Measurements from ENCODE around the gene PTRHD1.
"Not testable (repeated sequence)": the region's sequence is repeated elsewhere in the genome, so short reads cannot be mapped to it uniquely, and the experiment has no call there.

The PTRHD1 gene, protein sequence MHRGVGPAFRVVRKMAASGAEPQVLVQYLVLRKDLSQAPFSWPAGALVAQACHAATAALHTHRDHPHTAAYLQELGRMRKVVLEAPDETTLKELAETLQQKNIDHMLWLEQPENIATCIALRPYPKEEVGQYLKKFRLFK

DNA sequence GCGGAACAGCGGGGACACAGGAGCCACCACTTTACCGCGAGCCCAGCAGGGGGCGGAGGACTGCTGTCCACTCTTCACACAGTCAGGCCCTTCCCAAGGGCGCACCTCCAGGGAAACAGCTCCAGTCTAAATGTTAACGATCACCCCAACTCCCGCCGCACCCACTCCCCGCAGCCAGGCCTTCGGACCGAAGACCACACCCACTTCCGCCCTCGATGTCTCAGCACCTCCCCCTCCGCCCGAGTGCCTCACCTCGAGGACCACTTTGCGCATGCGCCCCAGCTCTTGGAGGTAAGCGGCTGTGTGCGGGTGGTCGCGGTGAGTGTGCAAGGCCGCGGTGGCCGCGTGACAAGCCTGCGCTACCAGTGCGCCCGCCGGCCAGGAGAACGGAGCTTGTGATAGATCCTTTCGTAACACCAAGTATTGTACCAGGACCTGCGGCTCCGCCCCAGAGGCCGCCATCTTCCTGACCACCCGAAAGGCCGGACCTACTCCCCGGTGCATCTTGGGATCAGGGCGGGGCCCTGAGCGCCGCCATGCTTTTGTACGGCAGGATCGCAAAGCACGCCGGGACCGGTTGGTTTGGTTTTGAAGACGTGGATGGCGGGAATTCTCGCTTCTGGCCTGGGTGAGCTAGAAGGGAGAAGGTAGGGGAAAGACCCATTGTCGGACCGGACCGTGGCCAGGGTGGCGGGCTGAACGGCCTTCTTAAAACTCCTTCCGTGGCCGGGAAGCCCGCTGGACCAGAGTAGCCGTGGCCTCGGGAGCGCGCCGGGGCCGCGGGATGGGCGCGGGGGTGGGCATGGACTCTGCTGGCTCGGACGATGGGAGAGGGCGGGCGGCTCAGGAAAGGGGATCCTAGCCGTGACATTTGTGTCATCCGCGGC lies at the start of gene PTRHD1, which contains the start of gene CENPO:
PTRHD1 (minus strand) TSS at position 518 of the 887 bp plus-strand sequence; CDS start at position 504, 14 bp downstream.
CENPO (plus strand) TSS at position 552 of the 887 bp plus-strand sequence. CDS start 495 bp downstream, outside the sequence.
- peak; percentile 95 to 98 for DNase-seq

DNA sequence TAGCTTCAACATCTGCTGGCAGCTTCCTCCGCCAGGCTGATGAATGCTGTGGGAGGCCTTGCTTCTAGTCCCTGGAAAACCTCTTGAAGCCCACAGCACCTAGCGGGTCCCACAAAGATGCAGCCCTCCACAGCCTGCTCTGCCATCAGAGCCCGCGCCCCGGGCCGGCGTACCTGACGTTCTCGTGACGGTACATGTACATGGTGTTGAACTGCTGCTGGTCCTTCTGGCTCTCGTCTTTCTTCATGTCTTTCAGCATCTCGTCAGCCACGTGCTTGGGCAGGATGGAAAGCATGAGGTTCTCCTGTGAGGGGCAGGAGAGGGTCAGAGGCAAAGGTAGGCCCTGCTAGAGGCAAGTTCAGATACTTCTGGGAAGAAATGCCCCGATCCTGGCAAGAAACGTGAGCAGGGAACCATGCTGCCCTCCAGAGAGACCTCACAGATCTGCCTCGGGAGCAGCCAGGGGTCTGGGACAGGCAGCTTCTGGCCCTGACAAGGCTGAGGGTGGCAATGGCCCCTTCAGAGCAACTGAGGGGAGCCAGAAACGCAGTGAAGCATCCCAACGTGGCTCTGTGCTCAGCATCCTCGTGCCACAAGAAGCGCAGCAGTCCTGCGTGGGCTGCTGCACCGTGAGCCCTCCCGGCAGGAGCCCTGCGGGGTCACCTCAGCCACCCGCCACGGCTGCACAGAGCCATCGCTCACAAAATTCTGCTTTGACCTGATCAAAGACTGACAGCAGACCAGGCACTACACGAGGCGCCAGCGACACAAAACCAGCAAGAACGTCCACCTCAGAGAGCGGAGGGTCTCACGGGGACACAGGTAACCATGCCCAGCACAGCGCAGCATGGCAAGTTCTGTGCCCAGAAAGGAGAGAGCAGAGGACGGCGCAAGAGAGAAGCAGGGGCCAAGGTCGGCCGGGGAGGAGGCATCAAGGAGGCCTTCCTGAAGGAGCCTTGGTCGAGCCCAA lies 49.2 kb upstream of the PTRHD1 start:
- no peak for DNase-seq

DNA sequence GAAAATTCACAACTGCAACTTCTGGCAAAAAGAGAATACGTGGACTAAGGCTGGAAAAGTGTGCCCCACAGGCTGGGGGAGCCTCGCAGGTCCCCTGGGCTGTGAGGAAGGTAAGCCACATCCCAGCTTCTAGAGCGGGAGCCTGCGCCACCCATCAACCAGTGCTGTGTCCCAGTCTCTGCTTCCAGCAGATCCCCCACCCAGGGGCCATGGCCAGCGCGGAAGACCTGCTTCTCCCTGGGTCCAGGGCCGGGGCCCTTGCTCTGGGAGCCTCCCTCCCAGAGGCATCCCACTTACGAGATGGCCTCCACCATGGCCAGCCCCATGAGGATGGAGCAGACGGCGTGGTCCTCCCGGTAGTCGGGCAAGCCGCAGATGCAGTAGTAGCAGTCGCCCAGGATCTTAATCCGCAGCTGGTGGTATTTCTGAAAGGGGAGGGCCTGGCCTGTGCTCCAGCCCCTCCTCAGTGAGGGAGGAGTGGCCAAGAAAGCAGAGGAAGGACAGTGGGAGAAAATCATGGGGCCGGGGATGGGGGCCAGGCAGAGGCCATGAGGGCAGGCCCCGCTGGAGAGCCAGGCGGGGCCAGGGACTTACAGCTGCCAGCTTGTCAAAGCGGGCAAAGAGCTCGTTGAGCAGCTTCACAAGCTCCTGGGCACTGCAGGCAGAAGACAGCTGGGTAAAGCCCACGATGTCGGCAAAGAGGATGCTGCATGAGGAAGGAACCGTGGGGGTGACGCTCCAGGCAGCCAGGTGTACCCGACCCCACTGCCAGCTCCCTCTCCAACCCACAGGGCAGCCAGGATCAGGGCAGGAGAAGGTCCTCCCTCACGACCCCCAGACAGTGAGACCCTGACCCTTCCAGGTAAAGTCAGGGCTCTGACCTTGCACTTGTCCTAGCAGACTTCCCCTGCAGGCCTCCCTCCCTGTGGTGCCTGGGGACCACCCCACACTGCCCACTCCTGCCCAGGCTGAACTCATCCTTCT lies 48.1 kb upstream of the PTRHD1 start:
- peak in 1 of 2 experiments; percentile 21 for DNase-seq

DNA sequence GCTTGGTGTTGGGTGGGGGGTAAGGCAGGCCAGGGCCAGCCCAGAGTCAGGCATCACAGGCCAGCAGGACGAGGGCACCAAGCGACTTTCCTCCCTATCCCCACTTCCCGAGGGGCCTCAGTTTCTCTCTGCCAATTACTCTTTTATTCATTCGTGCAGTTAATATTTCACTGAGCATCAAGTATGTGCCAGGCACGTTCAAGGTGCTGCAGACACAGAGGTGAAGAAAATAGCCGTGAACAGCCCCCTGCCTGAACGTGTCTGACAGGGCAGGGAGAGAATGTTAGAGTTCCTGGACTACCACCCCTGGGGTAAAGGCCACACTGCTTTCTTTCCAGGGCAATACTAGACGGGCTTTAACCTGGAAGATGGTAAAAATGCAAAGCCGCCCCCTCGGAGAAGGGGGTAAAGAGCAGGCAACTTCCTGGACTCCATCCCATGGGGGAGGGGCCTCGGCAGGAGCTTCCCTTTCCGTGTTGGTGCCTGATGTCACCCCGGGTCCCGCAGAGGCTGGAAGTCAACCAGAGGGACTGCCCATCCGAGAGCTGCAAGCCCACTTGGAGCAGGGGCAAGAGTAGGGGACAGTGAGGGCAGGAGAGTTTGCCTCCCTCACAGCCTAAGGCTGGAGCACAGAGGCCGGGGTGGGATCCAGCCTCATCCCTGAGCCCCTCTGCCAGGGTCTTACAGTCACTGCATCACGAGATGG lies 47.1 kb upstream of the PTRHD1 start:
- DNase-seq, result no peak

DNA sequence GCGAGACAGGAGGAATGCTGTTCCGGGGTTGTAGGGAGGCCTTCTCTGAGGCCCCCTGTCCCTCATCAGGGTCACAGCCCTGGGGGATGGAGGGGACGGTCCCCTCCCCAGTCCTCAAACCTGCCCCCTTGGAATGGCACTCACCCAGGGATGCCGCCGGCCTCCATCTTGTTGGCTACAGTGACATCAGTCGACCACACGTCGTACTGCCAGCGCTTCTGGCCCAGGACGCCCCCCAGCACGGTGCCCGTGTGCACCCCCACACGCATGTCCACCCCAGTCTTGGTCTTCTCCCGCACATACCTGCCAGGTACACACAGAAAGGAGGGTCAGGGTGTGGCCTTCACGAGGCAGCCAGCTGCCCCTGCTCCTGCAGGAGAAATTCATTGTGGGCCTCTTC lies 46.5 kb upstream of the PTRHD1 start:
- DNase-seq, result no peak

DNA sequence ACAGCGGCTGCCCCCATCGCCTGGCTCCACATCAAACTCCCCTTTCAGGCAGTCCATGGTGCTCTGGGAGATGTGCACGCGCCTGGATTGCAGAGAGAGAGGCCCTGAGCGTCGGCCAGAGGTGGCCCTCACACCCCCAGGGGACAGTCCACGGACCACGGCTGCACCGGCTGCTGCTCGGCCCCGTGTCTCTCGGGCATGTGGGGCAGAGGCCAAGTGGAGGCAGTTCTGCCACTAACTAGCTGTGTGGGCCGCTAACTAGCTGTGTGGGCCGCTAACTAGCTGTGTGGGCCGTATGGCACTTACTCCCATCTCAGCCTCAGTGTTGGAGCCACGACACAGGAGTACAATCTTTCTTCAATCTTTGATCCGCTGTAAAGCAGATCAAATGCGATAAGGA lies 45.4 kb upstream of the PTRHD1 start:
- DNase-seq, result no peak

DNA sequence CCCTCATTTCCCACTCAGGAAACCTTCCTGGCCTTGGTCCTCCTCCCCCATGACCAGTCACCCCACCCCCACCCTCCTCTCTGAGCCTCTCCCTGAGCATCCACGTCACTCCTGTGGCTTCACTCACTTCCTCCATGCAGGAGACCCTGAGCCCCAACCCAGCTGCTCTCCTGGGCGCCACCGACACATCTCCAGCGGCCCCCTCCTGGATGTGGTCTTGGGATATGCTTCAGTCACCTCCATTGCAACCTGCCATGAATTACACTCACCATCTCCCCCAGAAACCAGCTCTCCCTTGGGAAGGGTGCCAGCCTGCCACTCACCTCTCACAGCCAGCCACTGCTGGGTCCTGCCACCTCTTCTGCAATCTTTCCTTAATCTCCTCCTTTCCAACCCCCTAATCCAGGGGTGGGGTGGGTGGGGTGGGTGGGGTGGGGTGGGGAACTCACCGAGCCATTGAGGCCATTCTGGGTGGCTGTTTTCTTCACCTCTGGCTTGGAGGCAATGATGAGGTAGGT lies 44.9 kb upstream of the PTRHD1 start:
- no peak for DNase-seq

DNA sequence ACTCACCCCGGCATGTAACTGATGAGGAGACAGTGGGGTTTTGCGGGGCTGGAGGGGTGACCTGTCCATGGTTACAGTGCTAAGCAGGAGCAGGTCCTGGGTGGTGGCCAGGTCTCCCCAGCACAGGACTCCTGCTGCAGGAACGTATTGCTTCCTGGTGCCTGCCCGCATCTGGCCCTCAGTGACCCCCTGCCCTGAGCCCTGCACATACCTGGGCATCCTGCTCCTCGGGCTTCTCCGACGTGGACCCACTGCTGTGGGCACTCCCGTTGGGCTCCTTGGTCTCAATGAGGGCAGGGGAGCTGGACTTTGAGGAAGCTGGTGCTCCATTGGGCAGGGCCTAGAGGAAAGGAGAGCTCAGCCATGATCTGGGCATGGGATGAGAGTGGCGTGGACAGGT lies 43.5 kb upstream of the PTRHD1 start:
- DNase-seq, result no peak

DNA sequence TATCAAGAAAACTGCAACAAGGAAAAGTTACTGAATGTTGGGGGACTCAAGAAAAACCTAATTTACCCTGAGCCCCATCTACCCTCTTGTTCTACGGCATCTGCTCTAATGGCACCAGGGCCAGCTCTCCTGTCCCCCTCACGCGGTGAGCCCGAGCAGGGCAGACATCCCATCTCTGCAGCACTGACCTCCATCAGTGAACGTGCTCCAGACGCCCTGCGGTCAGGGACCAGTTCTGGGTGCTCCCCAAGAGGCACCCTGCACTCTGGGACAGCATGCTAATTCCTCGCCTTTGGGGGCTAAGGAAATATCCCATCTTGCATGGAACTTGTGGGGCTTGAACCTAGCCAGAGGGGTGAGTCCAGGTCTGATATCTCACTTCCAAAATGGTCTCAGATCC lies 43.0 kb upstream of the PTRHD1 start:
- DNase-seq, result no peak

DNA sequence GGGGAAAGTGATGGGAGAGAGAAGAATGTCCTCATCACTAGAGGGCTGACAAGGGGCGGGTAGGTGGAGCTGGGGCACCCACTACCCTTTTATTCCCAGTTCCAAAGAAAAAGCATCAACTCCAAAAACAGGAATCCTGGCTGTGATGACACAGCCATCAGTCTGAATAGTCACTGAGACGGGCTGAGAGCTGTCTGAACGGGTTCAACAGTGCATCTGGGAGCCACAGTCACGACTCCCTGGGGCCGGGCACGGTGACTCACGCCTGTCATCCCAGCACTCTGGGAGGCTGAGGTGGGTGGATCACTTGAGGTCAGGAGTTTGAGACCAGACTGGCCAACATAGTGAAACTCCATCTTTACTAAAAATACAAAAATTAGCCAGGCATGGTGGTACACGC lies 42.2 kb upstream of the PTRHD1 start:
- DNase-seq, result not testable (repeated sequence)

DNA sequence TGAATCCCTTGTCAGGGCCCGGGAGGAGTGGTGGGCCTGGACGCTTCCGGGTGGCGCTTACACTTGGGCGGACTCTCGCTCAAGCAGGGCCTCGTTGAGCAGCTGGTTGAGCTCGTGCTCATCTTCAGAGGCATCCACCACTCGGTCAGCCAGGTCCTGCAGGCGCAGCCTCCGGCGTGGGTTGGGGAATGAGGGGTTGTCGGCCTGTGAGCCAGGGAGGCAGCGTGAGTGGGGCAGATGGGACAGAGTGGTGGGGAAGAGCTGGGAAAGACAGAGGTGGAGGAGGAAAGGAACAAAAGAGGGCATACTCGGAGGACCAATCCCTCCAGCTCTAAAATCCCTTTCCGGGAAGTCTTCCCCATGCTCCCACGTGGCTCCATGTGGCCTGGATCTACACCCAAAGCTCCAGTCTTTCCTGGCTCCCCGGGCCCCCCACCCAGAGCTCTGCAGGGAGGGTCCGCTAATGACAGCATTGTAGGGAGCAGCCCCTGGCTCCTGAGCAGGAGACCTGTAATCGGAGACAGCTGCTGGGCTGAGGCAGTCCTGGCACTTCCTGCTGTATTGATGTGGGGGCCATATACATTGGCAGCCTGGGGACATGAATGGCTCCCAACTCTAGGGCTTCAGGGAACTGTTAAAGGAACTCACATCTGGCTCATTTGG lies 41.7 kb upstream of the PTRHD1 start:
- DNase-seq, result no peak

DNA sequence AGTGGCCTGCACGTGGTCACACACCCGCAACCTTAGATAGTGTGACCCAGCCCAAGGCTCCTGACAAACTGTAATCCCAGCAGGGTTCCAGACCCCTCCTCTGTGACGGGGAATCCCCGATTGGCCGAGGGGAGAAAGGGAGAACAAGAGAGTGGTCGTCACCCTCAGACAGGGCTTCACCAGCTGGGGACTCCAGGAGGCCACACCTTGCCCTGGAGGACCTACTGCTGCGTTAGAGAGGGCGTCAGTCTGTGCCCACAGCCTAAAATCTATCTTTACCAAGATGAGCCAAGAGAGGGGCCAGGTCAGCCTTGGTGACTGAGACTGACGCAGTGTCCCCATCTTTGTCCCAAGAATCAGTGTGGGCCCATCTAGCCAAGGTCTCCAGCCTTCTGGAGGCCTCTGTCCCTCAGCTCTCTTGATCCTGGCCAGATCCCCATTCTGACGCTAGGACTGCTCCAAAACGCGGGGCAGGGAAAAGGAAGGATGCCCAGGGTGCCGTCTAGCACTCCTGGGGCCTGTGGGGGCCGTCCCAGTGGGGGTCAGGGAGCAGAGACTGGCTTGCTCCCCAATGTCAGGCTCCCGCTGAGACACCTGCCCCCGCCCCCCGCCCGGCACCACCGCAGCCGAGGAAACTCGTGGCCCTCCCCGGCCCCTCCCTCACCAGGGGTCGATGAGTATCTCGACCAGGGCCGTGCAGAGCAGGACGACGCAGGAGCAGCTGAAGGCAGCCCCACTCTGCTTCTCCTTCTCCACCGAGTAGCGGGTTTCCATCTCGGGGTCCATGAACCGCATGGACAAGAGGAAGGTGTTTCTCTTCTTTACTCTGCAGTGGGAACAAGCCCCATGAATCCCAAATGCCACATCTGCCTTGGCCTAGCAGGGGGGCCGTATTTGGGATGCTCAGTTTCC lies 40.9 kb upstream of the PTRHD1 start:
- DNase-seq, result no peak

DNA sequence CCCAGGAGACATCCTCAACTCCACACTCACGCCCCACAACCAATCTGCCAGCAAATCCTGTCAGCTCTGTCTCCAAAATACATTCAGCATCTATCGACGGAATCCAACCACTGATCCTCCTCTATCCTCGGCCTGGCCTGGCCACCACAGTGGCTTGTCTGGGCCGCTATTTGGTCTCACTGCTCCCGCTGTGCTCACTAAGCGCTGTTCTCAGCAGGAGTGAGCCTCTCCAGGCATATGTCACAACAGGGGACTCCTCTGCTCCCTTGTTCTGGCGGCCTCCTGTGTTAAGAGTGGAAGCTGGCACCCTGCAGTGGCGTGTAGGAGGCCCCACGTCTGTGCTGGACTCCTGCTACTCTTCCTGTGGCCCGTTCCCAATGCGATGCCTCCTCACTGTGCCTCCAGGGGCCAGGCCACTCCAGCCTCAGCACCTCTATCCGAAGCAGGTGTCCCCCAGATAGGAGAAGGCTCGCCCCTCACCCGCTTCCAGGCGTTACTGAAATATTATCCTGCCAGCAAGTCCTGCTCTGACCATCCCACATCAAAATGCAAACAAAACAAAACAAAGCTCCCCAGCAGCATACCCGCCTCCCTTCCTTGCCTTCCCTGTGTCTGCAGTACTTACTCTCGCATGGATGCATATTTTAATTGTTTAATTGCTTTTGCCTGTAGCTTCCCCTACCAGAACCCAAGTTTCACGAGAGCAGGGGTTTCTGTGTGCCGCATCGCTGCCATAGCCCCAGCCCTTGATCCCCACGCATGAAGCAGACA lies 39.9 kb upstream of the PTRHD1 start:
- peak in 1 of 2 experiments; percentile 17 for DNase-seq

DNA sequence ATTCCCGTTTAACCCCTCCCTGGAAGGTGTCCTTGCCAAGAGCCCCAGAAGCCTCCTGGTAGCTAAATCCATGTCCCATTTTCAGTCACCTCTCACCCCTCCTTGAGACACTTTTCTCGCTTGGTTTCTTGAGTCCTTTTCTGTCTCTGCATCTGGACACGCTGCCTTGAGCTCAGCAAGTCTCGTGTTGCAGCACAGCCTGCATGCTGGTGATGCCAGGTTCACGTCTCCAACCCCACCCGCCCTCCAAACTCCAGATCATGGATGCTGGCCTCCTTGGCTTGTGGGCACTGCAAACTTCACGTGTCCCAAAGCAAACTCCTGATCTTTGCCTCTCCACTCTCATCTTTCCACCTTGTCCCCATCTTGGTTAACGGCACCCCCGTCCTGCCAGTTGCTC lies 39.3 kb upstream of the PTRHD1 start:
- DNase-seq, result no peak

DNA sequence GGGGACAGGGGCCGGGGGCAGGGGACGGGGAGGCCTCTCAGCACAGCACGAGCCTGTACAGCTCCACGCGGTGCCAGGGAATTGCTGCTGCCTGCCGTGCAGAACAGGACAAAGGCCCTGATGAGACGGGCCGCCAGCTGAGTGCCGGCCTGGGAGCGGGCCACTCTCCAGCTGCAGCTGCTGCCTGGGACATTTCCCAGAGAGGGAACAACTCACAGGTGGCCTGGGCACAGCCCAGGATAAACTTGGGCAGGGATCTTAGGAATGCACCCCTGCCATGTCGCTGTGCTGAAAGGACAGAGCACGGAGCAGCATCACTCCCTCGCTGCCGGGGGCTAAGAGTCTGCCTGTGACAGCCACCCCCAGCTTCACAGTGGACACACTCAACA lies 38.9 kb upstream of the PTRHD1 start:
- DNase-seq, result peak in 1 of 2 experiments; percentile 22

DNA sequence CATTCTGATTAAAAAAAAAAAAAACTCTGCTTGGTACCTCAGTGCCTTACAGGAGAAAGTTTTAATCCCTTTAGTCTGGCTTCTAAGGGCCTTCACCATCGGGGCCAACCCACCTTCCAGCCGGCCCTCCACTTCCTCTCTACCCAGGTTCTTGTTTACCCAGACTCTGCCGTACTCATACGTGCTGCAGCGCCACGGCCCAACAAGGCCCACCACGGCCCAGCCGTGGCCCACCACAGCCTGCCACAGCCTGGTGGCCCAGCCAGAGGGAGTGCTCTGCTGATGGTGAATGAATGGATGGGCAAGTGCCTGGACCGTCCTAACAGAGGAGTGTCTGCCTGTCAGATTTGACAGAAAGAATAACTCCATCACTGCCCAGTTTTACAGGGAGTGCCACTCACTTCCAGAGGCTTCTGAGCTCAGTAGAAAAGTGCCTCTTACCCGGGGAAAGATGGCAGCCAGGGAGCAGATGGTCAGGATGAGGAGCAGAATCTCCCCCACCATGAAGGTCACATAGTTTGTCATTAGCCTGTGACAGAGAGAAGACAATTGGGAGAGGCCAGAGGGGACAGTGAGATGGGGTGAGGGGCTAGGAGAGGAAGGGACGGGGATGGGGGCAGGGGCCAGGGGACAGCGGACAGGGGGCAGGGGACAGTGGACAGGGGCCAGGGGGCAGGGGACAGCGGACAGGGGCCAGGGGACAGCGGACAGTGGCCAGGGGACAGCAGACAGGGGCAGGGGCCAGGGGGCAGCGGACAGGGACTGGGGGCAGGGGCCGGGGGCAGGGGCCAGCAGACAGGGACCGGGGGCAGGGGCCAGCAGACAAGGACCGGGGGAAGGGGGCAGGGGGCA lies 38.3 kb upstream of the PTRHD1 start:
- DNase-seq, result peak in 1 of 2 experiments; percentile 42

DNA sequence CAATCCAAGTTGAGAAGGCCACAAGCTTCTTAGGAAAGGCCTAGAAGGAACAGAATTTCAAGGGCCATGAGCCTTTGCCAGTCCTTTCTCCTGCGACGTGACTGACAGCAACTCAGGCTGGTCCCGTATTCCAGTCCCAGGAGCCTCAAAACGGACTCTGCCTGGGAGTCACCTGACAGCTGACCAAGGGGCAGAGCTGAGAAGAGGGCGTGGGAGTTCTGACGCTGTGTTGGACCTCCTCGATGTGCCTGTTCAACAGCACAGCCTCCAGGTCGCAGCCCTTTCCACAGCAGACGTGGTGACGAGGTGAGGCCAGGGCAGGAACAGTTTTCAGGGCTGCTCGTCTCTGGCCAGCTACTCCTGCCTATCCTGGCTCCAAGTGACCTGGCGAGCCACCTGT lies 37.6 kb upstream of the PTRHD1 start:
- no peak for DNase-seq
